ENCODE measurements around the gene NCOA6. TPM values are rescaled to one million over a fixed set of nuclear protein-coding genes. Genes with fewer than 3 reads are reported as not detected.

NCOA6 gene
- total and polyA plus RNA-seq, 2 of the 4 experiments (the other 2 are of a cell fraction) = 3.6 to 13.1 TPM

GRCh38 chr20:34669094-34669493 lies 156.4 kb downstream of the NCOA6 start:
- no peak overlapping the region for H3K9ac ChIP-seq (ENCODE audit: low read depth, low read length)
- no peak overlapping the region for H4K91ac ChIP-seq (ENCODE audit: insufficient read depth, low read depth, low read length)
- intact Hi-C loops (cut with micrococcal nuclease) (no loop called here), in situ Hi-C loops (cut with MboI; ENCODE audit: low sequenced_read_pairs) (no loop called here), dilution Hi-C loops (cut with HindIII; ENCODE audit: low sequenced_read_pairs, unreplicated experiment) (no loop called here)
- TF ChIP-seq SMC3 (IDR thresholded peaks at IDR 0.05; ENCODE audit: low read depth, low read length) (no peak), FOS (IDR thresholded peaks at IDR 0.05; ENCODE audit: low read depth, low read length) (no peak), MAFK (IDR thresholded peaks at IDR 0.05; ENCODE audit: low read depth, low read length) (no peak), POLR2A (IDR thresholded peaks at IDR 0.05; ENCODE audit: low read depth, low read length) (no peak), MXI1 (IDR thresholded peaks at IDR 0.05; ENCODE audit: borderline replicate concordance, low read depth, low read length) (no peak), MAZ (IDR thresholded peaks at IDR 0.05; ENCODE audit: borderline replicate concordance, low read depth, low read length) (no peak), NFE2L2 (IDR thresholded peaks at IDR 0.05; ENCODE audit: low read depth, low read length) (no peak), RCOR1 (IDR thresholded peaks at IDR 0.05; ENCODE audit: insufficient replicate concordance, low read length) (no peak), BHLHE40 (IDR thresholded peaks at IDR 0.05; ENCODE audit: low read depth, low read length) (no peak), RAD21 (IDR thresholded peaks at IDR 0.05; ENCODE audit: low read length) (no peak), CEBPB (IDR thresholded peaks at IDR 0.05; ENCODE audit: low read depth, low read length) (no peak), CHD1 (IDR thresholded peaks at IDR 0.05; ENCODE audit: low read depth, low read length) (no peak), CTCF (conservative IDR thresholded peaks at IDR 0.05; ENCODE audit: low read depth, low read length) (no peak), RFX5 (IDR thresholded peaks at IDR 0.05; ENCODE audit: low read depth, low read length) (no peak)
- TF ChIP-seq, protein P1, sequence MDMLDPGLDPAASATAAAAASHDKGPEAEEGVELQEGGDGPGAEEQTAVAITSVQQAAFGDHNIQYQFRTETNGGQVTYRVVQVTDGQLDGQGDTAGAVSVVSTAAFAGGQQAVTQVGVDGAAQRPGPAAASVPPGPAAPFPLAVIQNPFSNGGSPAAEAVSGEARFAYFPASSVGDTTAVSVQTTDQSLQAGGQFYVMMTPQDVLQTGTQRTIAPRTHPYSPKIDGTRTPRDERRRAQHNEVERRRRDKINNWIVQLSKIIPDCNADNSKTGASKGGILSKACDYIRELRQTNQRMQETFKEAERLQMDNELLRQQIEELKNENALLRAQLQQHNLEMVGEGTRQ (IDR thresholded peaks at IDR 0.05; ENCODE audit: low read depth, low read length) = no peak
- TF ChIP-seq, protein P2, sequence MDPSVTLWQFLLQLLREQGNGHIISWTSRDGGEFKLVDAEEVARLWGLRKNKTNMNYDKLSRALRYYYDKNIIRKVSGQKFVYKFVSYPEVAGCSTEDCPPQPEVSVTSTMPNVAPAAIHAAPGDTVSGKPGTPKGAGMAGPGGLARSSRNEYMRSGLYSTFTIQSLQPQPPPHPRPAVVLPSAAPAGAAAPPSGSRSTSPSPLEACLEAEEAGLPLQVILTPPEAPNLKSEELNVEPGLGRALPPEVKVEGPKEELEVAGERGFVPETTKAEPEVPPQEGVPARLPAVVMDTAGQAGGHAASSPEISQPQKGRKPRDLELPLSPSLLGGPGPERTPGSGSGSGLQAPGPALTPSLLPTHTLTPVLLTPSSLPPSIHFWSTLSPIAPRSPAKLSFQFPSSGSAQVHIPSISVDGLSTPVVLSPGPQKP (IDR thresholded peaks at IDR 0.05; ENCODE audit: borderline replicate concordance, low read depth, low read length) = no peak
- POLR2A ChIA-PET (ENCODE audit: unreplicated experiment) = no interaction called here
- ATAC-seq (ENCODE audit: low read depth) (no peak), DNase-seq (no peak)
- no peak overlapping the region for H2BK5ac ChIP-seq (ENCODE audit: low read depth, low read length, poor library complexity, severe bottlenecking)
- H3K4me3 ChIP-seq (ENCODE audit: insufficient read depth, low read depth, low read length) = no peak overlapping the region
- H2AK5ac ChIP-seq (ENCODE audit: low read depth, low read length) = no peak overlapping the region
- no peaks in the 10 kb centered on the region for H3K27me3 ChIP-seq (ENCODE audit: control insufficient read depth, insufficient read depth, low read length)
- H3K4ac ChIP-seq (ENCODE audit: low read depth, low read length) = no peak overlapping the region
- H3K56ac ChIP-seq (ENCODE audit: extremely low read depth, insufficient read depth, low read length) = no peak overlapping the region
- H2BK15ac ChIP-seq (ENCODE audit: low read depth, low read length) = no peak overlapping the region
- no peaks in the 10 kb centered on the region for H4K20me1 ChIP-seq (ENCODE audit: insufficient read depth, low read length)
- H2AFZ ChIP-seq (replicated peaks; ENCODE audit: low read length, poor library complexity) = no peak overlapping the region
- BruUV-seq (replicated peaks) = no TSS peak
- WGBS, 2 experiments (ENCODE audit: extremely low coverage in 2 of 2, insufficient read length in 1 of 2) = no CpG with 5 or more reads among the region's 1 CpG
- no peak overlapping the region for H2BK120ac ChIP-seq (ENCODE audit: low read depth, low read length)
- no peak overlapping the region for H4K8ac ChIP-seq (ENCODE audit: low read depth in 2 of 2, low read length in 2 of 2)
- peaks cover 0 to 7% of the 10 kb centered on the region in 2 experiments; a peak in 3 of 4 replicates for H3K79me1 ChIP-seq (ENCODE audit: low read depth in 1 of 2, low read length in 2 of 2)
- no peak overlapping the region for H2AK9ac ChIP-seq (replicated peaks; ENCODE audit: low read depth, low read length, poor library complexity)
- H3K9me1 ChIP-seq (ENCODE audit: insufficient read depth, low read length) = no peaks in the 10 kb centered on the region
- no peak overlapping the region for H2BK20ac ChIP-seq (ENCODE audit: low read depth, low read length)
- H3K36me3 ChIP-seq (ENCODE audit: control insufficient read depth, insufficient read depth, low read length) = no peaks in the 10 kb centered on the region
- no peak overlapping the region for H3K27ac ChIP-seq (ENCODE audit: insufficient read depth, low read length)
- no peak overlapping the region for H3K4me2 ChIP-seq (ENCODE audit: low read depth, low read length)
- no peak overlapping the region for H3K18ac ChIP-seq (ENCODE audit: low read depth, low read length)
- H4K5ac ChIP-seq (ENCODE audit: low read depth, low read length) = no peak overlapping the region
- H3K9me3 ChIP-seq (ENCODE audit: control insufficient read depth, insufficient read depth, low read length) = no peaks in the 10 kb centered on the region
- H3K14ac ChIP-seq (replicated peaks; ENCODE audit: low read depth, low read length) = no peak overlapping the region
- H3K23ac ChIP-seq (ENCODE audit: low read depth, low read length) = no peak overlapping the region
- H3K4me1 ChIP-seq (ENCODE audit: control insufficient read depth, insufficient read depth, low read length) = no peaks in the 10 kb centered on the region
- CTCF ChIA-PET = no interaction called here
